ENCODE results near the gene CYP2R1. TPM values are rescaled to one million over a fixed set of nuclear protein-coding genes. Genes with fewer than 3 reads are reported as not detected.
A peak's percentile ranks its signal among the peaks of the same experiment; 100 is the strongest.

CYP2R1 gene
- total RNA-seq, 2 experiments from 2014 or later: 14.2 to 15.8 TPM

DNA sequence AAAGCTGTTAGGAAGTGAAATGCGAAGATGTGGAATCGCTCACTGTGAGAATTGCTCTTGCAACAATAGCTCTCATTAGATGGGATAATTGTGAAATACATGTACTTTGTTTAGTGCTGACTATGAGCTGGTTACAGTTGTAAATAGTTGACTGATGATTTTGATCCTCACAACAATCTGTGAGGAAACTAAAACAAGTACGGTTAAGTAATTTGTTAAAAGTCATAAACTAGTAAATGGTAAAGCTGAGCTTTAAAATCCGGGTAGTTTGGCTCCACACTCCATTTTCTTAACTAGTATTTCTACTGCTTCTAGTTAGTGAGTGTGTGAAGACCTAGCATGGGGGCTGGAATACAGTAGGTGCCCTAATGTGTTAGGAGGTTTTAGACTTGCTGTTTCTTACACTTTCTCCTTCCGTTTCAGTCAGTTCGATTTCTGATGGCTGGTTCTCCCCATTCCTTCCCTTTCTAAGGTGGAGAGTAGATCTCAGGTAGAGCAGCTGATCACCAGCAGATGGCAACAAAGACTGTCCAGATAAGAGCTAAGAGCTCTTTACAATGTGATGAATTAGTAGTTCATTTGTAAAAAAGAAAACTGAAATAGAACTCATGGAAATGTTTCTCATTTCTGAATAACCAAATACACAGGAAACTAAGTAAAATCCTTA is 16.3 kb upstream of the CYP2R1 start:
- CTCF ChIA-PET: interaction anchor here (0.6 to 5.8 kb wide), 36 partner anchors 10 to 1241 kb away, joined by 3 to 73 read pairs (median 4); partner anchors contain the start of genes COPB1, CYP2R1, PDE3B and PSMA1
- intact Hi-C loops (cut with DNase I, micrococcal nuclease): loop anchor here (1.0 to 5.0 kb wide), 8 partner anchors 96 to 1136 kb away; partner anchors contain the start of gene PDE3B (in 1 of the 2)
- peaks cover 32% of the 10 kb centered on the region for H3K4me1 ChIP-seq (ENCODE audit: insufficient read depth, low read length)
- Mint-ChIP-seq H3K27ac (peak overlapping the region; percentile 43), H3K4me1 (ENCODE audit: low read depth) (peaks cover 49% of the 10 kb centered on the region), H3K9me3 (no peaks in the 10 kb centered on the region), H3K4me3 (peak overlapping the region; percentile 42), H3K27me3 (no peaks in the 10 kb centered on the region), H3K36me3 (ENCODE audit: low read depth) (peaks cover 5% of the 10 kb centered on the region)
- H3K9me3 ChIP-seq (ENCODE audit: control insufficient read depth in 1 of 2, insufficient read depth in 1 of 2, low read length in 2 of 2): no peaks in the 10 kb centered on the region
- no peak overlapping the region for H3K4me3 ChIP-seq (ENCODE audit: low read length)
- DNase-seq: peak in 10 of 14 experiments; percentile 3 to 72 (median 27)
- TF ChIP-seq, protein P1, sequence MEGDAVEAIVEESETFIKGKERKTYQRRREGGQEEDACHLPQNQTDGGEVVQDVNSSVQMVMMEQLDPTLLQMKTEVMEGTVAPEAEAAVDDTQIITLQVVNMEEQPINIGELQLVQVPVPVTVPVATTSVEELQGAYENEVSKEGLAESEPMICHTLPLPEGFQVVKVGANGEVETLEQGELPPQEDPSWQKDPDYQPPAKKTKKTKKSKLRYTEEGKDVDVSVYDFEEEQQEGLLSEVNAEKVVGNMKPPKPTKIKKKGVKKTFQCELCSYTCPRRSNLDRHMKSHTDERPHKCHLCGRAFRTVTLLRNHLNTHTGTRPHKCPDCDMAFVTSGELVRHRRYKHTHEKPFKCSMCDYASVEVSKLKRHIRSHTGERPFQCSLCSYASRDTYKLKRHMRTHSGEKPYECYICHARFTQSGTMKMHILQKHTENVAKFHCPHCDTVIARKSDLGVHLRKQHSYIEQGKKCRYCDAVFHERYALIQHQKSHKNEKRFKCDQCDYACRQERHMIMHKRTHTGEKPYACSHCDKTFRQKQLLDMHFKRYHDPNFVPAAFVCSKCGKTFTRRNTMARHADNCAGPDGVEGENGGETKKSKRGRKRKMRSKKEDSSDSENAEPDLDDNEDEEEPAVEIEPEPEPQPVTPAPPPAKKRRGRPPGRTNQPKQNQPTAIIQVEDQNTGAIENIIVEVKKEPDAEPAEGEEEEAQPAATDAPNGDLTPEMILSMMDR (IDR thresholded peaks at IDR 0.05): peak; percentile 51
- no peak for ATAC-seq (ENCODE audit: poor library complexity)
- no peaks in the 10 kb centered on the region for H3K36me3 ChIP-seq (ENCODE audit: insufficient read depth, low read length)
- no peaks in the 10 kb centered on the region for H3K27me3 ChIP-seq (ENCODE audit: control insufficient read depth in 1 of 2, insufficient read depth in 2 of 2, low read length in 2 of 2)
- no peak overlapping the region for H3K27ac ChIP-seq (ENCODE audit: low read depth in 1 of 2, low read length in 2 of 2)
- POLR2A ChIA-PET: interaction anchor here (0.8 to 5.6 kb wide), 8 partner anchors 10 to 408 kb away, joined by 4 to 53 read pairs (median 10); partner anchors contain the start of genes CALCB, COPB1, CYP2R1 and PSMA1

DNA sequence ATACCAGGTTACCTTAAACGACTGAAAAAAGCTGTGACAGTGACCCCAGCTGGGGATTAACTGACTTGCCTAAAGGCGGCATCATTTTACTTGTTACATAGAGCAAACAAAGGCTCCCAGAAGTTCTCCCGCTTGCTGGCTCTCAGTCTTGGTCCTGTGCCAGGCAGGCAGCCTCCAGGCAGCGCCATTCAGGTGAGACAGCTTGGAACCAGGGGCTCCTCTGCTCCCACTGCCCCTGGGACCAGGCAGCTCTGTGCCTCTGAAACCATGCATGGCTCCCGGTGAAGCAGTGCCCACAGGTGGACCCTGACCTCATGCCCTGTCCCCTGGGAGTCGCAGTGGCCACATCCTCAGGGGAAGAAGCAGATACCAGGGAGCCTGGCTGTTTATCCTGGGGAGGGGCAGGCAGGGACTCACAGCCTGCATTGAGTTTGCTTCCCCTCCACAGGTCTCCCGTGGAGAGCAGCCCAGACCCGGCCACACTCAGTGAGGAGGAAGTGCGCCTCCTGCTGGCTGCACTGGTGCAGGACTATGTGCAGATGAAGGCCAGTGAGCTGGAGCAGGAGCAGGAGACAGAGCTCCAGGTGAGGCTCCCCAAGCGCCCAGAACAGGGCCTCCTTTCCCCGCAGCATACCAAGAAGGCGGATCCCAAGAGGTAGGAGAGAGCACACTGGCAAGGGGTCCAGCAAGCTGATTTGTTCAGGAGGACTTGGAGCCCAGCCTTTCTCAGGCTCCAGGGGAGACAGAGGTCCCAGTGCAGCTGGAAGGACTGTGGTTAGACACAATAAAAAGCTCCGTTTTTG is 15.6 kb upstream of the CYP2R1 start:
- peak; percentile 72 to 93 (median 82) for DNase-seq
- peak overlapping the region; percentile 43 for H3K27ac Mint-ChIP-seq
- intact Hi-C loops (cut with DNase I, micrococcal nuclease): loop anchor here (1.0 to 5.0 kb wide), 10 partner anchors 97 to 1135 kb away; partner anchors contain the start of gene PDE3B (in 1 of the 2)
- no peaks in the 10 kb centered on the region for H3K27me3 Mint-ChIP-seq
- peak; percentile 57 for ATAC-seq (ENCODE audit: poor library complexity)
- H3K9me3 Mint-ChIP-seq: no peaks in the 10 kb centered on the region
- peaks cover 5% of the 10 kb centered on the region for H3K36me3 Mint-ChIP-seq (ENCODE audit: low read depth)
- no peaks in the 10 kb centered on the region for H3K27me3 ChIP-seq (ENCODE audit: control insufficient read depth in 1 of 2, insufficient read depth in 2 of 2, low read length in 2 of 2)
- H3K4me1 Mint-ChIP-seq (ENCODE audit: low read depth): peaks cover 49% of the 10 kb centered on the region
- POLR2A ChIA-PET: interaction anchor here (0.8 to 5.6 kb wide), 9 partner anchors 11 to 408 kb away, joined by 4 to 53 read pairs (median 8); partner anchors contain the start of genes CALCB, COPB1, CYP2R1 and PSMA1
- H3K4me3 Mint-ChIP-seq: peak overlapping the region; percentile 68
- H3K4me3 ChIP-seq (ENCODE audit: low read length): no peak overlapping the region
- no peaks in the 10 kb centered on the region for H3K9me3 ChIP-seq (ENCODE audit: control insufficient read depth in 1 of 2, insufficient read depth in 1 of 2, low read length in 2 of 2)
- CTCF ChIA-PET: interaction anchor here (0.6 to 5.8 kb wide), 39 partner anchors 9 to 1240 kb away, joined by 3 to 73 read pairs (median 4); partner anchors contain the start of genes COPB1, CYP2R1, PDE3B and PSMA1
- H3K4me1 ChIP-seq (ENCODE audit: insufficient read depth, low read length): peaks cover 32% of the 10 kb centered on the region
- TF ChIP-seq, protein P1 (IDR thresholded peaks at IDR 0.05): peak; percentile 86
- no peaks in the 10 kb centered on the region for H3K36me3 ChIP-seq (ENCODE audit: insufficient read depth, low read length)
- H3K27ac ChIP-seq (ENCODE audit: low read depth in 1 of 2, low read length in 2 of 2): no peak overlapping the region

DNA sequence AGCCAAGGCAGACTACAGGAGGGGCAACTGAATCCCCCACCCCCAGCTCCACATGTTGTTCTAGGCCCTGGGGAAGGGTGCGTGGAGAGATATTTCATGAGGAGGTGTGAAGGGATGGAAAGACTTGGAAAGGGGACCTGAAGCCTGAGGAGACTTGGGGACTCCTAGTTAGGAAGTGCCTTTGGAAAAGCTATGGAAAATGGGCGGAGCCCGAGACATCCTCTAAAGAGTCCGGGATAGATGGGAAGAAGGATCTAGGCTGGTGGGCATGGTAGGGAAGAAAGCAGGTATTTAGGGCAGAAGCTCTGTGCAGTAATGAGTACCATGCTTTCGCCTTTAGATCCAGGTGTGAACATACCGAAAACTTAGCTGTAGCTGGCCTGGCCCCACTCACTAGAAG is 15.0 kb upstream of the CYP2R1 start:
- no peak for DNase-seq
- Histone ChIP-seq H3K27me3 (ENCODE audit: control insufficient read depth in 1 of 2, insufficient read depth in 2 of 2, low read length in 2 of 2) (no peaks in the 10 kb centered on the region), H3K4me1 (ENCODE audit: insufficient read depth, low read length) (peaks cover 32% of the 10 kb centered on the region), H3K9me3 (ENCODE audit: control insufficient read depth in 1 of 2, insufficient read depth in 1 of 2, low read length in 2 of 2) (no peaks in the 10 kb centered on the region), H3K27ac (ENCODE audit: low read depth in 1 of 2, low read length in 2 of 2) (no peak overlapping the region), H3K4me3 (ENCODE audit: low read length) (no peak overlapping the region), H3K36me3 (ENCODE audit: insufficient read depth, low read length) (no peaks in the 10 kb centered on the region)
- no peaks in the 10 kb centered on the region for H3K27me3 Mint-ChIP-seq
- intact Hi-C loops (cut with DNase I, micrococcal nuclease): loop anchor here (1.0 to 5.0 kb wide), 5 partner anchors 117 to 1135 kb away; partner anchors contain the start of gene PDE3B (in 1 of the 2)
- peak overlapping the region; percentile 55 for H3K4me3 Mint-ChIP-seq
- H3K9me3 Mint-ChIP-seq: no peaks in the 10 kb centered on the region
- ATAC-seq (ENCODE audit: poor library complexity): no peak
- POLR2A ChIA-PET: interaction anchor here (0.9 to 5.6 kb wide), 7 partner anchors 15 to 407 kb away, joined by 4 to 53 read pairs (median 12); partner anchors contain the start of genes CALCB, COPB1, CYP2R1 and PSMA1
- peak overlapping the region; percentile 43 for H3K27ac Mint-ChIP-seq
- CTCF ChIA-PET: interaction anchor here (0.9 to 5.8 kb wide), 14 partner anchors 14 to 387 kb away, joined by 3 to 73 read pairs (median 6); partner anchors contain the start of genes CYP2R1, PDE3B and PSMA1
- H3K4me1 Mint-ChIP-seq (ENCODE audit: low read depth): peaks cover 49% of the 10 kb centered on the region
- TF ChIP-seq, protein P1 (IDR thresholded peaks at IDR 0.05): no peak
- peaks cover 5% of the 10 kb centered on the region for H3K36me3 Mint-ChIP-seq (ENCODE audit: low read depth)

All from CD4-positive, alpha-beta T cell (primary cell).